DMS153 treated with DMSO at 0.1 percent for 48 hours (cell line): ENCODE results near the gene GTPBP1.

Experiments
- DNase-seq: peaks from one replicate; lab custom pipeline; 2025; ENCODE audit not compliant: unreplicated experiment; lab: John Stamatoyannopoulos, UW

Gene GTPBP1

DNA sequence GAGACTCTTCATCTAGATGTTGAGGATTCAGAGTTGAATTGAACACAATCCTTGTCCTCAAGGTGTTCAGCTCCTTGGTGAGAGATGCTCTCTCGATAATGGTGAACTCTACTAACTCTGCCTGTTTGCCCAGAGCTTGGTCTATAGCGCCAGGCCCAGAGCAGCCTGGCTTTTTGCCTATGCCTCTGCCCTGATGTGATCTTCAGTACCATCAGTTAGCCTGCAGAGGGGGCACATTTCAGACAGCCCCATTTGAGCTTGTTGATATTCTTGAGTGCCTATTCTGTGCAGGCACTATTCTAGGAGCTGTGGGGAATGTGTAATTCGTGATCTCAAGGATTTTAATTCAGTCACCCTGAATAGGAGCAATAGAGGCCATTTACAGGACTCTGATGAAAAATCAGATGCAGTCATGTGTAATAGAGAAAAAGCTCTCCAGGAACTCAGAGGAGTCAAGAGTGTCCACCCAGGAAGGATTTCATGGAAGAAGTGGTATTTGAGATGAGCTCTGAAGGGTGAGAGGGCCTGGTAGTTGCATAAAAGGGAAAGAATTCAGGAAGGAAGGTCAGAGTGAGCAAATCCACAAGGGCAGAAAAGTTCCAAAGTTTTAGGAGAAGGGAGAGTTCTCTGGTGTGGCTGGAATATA is 19.3 kb downstream of the GTPBP1 start:
- no peak for DNase-seq

DNA sequence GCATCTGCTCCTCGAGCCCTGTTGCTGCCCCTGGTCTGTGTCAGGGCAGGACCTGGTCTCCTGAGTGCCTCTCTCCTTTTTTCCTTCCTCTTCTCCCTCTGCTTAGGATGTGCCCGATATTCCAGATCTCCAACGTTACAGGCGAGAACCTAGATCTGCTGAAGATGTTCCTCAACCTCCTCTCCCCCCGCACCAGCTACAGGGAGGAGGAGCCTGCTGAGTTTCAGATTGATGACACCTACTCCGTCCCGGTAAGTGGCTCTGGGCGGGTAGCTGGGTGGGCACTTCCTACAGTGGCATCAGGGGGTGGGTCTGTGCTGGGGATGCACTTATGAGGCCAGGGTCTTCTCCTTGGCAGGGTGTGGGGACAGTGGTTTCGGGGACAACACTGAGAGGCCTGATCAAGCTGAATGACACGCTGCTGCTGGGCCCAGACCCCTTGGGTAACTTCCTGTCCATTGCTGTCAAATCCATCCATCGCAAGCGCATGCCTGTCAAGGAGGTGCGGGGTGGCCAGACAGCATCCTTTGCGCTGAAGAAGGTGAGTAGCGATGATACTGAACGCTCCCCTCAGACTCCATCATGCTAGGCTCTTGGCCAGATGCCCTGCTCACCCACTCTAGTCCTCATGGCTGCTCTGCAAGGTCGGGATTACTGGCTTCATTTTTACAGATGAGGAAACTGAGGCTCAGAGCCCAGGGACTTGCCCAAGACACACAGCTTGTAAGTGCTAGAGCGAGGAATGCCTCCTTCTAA is 20.3 kb downstream of the GTPBP1 start:
- DNase-seq: no peak

DNA sequence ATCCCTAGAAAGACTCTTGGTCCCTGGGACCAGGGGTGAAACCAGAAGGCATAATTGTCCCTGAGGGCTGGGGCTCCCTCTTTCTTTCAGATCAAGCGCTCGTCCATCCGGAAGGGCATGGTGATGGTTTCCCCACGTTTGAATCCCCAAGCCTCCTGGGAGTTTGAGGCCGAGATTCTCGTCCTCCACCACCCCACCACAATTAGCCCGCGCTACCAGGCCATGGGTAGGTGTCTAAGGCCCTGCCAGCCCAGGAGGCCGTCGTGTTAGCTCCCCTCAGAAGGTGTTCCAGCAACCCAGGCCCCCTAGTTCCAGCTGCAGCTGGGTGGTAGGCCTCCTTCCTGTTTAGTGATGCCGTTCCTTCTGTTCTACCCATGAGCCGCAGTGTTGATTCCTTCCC is 21.4 kb downstream of the GTPBP1 start:
- no peak for DNase-seq

DNA sequence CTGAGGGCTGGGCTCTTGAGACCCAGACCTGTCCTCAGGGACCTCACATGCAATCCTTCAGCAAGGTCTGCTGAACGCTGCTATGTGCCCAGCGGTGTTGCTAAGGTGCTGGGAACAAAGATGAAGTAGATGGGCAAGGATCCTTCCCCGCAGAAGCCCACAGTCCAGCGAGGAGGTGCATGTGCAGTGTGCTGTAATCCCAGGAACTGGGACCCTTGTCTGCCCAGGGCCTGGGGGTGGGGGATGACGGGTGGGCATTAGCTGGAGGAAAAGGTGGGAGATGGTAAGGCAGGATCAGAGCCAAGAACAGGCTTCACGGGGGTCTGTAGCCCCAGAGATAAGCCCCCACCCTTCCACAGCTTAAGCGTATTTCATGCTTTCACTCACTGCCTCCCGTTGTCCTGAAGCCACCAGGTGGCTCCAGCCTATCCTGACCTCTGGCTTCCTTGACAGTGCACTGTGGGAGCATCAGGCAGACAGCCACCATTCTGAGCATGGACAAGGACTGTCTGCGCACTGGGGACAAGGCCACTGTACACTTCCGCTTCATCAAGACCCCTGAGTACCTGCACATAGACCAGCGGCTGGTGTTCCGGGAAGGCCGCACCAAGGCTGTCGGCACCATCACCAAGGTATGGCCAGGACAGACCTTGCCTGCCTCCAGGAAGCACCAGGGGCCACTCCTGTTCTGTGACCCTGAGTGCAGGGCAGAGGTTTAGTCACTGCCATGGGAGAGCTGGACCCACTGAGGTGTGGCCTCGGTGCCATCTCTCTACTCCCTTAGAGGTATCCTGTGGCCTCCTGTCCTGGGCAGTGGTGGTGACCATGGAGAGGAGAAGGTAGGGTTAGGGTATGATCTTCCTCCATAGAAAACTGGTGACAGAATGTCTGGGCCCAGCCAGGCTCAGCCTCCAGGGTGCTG is 22.0 kb downstream of the GTPBP1 start:
- DNase-seq: no peak

DNA sequence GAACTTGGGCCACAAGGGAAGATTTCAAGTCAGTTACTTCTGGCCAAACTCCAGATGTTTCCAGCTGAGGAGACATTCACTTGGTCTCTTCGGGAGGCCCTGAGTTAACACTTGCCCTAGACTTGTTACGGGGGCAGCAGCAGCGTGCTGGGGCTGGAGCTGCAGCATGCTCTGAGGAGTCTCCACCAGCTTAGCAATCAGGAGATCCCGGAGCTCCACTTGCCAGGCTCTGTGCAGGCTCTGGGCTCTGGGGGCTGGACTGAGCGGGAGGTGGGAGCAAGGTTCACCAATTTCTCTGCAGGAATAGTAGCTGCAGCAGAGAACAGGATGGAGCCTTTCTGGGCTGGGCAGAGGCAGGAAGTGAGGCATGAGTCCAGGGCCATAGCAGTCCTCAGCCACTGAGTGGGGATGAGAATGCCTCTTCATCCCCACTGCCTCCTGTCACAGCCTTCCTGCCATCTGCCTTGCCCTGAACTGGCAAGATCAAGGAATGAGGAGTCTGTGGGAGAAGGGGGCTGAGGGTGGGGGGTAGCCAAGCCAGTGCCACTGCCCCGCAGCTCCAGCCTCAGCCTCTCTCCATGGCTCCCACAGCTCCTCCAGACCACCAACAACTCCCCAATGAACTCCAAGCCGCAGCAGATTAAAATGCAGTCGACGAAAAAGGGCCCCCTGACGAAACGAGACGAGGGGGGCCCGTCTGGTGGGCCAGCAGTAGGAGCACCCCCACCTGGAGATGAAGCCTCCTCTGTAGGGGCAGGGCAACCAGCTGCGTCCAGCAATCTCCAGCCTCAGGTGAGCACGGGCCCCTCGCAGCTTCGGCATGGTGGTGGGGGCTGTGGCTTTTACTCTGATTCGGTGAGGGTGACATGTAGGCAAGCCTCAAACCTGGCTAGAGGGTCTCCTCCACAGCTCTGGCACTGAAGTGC is 23.4 kb downstream of the GTPBP1 start:
- DNase-seq: no peak

DNA sequence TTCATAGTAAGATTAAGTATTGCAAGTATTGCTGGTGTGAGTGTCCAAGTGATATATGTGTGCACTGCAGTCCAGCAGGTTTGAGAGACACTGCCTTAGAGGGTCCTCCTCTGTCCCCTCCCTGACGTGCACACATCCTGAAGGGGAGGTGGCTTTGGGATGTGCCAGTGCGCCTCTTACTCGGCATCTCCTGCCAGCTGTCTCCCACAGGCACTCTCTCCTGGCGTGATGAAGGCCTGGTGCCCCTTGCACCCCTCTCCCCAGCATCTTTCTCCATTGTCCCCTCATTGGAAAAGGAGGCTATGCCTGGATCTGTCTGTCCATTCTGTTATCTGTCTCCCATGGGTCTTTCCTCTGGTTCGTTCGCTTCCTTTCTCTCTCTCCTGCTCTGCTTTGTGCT is 24.2 kb downstream of the GTPBP1 start:
- DNase-seq: no peak

DNA sequence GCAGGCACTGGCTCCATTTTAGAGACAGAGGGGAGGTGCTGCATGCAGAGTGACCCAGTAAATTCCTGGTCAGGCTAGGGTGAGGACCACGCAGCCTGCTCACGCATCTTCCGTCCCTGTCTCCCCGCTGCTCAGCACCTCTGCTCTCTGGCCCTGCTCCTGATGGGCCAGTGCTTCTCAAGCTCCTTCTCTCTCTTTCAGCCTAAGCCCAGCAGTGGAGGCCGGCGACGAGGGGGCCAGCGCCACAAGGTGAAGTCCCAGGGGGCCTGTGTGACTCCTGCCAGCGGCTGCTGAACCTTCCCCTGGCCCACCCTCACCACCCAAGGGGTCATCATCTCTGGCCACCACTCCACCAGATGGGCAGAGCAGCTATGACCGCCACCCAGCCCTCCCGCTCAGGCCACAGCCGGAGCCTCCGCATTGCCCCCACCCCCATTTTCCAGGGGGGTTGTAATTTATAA is 24.7 kb downstream of the GTPBP1 start:
- DNase-seq: no peak

DNA sequence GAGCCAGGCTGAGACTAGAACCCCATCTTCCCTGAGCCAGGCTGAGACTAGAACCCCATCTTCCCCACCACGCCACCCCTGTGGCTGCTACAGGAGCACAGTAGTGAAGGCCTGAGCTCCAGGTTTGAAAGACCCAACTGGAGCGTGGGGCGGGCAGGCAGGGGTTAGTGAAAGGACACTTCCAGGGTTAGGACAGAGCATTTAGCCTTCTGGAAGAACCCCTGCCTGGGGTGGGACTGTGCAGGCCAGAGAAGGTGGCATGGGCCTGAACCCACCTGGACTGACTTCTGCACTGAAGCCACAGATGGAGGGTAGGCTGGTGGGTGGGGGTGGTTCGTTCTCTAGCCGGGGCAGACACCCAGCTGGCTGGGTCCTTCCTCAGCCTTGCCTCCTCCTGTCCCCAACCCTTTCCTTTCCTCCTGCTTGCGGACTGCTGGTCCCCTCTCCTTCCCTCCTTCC is 26.0 kb downstream of the GTPBP1 start:
- DNase-seq: no peak

DNA sequence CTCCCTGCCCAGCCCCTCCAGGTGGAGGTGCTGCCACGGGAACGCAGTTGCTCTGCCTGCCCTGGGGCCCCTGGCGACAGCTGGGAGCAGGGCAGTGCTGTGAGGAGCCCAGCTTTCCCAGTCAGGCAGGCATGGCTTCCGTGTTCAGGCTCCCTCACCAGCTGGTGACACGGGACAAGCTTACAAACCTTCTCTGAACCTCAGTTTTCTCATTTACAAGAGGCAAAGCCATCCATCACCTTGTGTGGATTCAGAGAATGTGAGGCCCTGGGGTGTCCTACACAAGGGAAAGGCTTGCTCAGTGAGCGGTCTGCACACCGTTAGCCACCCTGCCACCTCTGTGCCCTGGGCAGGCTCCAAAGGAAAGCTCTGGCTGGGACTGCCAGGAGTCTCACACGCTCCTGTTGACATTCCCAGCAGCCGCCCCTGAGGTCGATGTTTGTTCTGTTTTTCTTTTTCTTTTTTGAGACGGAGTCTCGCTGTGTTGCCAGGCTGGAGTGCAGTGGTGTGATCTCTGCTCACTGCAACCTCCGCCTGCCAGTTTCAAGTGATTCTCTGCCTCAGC is 26.6 kb downstream of the GTPBP1 start:
- no peak for DNase-seq

DNA sequence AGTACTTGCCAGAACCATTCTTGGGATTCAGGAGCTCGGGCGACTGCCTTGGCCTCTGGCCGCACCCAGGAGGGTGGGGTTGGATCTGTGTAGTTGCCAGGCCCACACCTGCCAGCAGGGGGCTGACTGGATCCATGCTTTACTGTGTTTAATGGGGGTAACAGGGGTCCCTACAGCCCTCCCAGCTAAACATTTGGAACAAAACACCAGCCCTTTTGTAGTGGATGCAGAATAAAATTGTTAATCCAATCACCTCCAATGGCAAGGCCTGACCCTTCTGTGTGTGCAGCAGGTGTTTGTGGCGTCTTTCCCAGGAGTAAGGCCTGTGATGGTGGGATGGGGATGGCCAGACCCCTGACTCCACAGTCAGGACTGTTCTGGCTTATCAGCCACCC is 27.6 kb downstream of the GTPBP1 start:
- DNase-seq: peak; percentile 4

DNA sequence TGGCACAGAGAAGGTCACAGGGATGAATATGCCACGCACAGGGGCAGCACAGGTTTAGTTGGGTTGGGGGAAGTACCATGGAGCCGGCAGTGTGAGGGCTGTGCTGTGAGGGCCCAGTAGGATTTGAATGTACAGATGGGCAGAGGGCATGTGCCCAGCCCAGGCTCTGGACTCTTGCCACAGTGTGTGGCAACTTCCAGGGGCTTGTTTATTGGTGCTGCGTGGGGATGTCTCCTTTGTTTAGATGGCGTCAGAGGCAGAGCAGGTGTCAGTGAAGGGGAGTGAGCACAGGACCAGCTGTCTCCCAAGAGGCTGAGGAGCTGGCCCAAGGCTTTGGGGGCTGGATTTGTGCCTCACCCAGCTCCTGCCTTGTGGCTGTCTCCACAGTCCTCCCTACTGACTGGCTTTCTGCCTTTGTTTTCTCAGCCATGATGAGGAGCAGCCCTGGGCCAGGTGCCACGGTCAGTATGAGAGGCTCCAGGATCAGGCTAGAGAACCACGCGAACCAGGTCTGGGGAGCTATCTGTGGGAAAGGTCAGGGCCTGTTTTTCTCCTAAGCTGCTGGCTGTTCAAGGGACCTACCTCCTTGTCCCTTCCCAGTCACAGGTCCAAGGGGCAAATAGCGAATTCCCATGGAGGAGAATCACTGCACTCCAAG is 28.1 kb downstream of the GTPBP1 start:
- no peak for DNase-seq

DNA sequence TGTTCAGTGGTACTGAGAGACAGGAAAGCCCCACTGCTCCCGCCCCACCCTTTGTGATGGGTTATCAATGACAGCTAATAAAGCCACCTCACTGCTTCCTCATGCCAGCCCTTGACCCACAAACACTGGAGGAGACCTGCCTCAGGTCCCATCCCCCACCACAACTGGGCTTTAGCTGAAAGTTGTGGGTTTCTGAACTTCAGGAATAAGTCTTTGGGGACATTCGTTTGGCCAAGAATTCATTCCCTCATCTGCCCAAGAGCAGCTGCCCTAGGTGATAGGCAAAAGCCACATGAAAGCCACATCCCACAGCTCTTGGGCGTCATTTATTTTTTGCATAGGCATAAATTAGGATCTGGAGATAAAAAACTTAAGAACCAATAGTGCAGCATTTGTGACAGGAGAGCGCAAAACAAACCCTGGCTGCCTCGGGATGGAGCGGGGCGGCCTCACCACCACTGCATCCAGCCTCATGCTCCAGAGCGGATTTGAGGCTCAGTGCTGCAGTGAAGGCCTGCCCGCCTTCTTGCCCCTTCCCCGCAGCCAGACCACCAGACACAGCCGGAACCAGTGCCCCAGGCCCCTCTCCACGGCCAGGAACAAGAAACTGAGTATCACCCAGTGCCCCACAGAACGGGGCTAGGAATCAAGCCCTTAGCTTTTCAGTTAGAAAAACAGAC is 28.8 kb downstream of the GTPBP1 start:
- no peak for DNase-seq

DNA sequence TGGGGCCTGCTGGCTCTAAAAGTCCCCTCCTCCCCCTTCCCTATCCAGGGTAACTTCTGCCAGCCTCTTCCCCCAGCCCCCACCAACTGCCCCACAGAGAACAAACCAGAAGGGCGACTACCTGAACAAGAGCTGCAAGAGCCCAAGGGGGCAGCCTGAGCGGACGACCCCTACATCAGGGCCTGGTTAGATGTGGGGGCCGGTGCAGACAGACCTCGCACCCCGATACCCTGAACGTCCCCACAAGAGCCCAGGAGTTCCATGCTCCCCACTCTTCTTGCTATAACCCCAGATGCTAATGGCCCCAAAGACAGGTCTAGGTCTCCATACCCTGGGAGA is 29.4 kb downstream of the GTPBP1 start:
- no peak for DNase-seq

DNA sequence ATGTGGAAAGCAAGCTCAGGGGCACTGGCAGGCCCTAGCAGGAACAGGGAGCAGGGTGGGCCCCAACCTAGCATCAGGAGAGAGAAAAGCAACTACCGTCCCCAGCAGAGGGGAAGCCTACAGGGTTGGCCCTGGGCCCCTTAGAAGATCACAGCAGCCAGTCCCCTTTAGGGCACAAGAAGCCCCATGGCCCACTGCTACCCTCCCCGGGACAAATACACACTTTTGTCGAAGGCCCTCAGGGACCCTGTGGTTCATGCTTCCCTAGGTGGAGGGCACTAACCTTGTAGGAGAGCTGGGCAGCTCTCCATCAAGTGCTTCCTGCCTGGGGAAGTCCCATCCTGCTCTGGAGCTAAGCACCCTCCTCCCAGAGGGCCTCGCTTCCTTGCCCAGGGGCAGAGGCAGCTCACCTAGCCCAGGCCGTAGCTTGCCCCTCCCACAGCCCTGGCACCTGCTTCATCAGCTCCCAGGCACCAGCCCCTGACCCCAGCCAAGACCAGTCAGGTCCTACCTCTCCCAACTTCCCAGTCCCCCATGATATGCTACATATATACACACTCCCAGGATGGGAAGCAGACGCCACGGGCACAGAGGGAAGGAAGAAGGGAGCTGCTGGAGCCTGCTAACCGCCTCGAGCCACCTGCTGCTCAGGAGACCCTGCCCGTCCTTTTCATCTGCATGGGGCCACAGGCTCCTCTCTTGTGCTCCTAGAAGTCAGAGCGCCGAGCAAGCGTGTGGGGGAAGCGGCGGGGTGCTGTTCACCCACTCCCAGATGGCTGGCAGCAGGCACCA is 29.9 kb downstream of the GTPBP1 start:
- DNase-seq: no peak

DNA sequence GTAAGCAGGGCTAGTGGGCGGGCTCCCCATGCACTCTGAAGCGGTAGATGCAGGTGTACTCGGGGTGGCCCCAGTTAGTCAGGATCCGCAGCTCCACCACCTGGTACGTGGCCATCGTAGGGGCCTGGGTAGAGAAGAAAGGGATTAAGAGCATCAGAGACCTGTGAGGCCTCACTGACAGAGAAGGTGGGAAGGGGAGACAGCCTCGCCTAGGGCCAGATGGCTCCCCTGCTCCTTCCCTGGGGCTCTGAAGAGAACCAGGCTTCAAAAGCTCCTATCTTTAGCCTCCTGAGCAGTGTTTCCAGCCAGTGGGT is 30.5 kb downstream of the GTPBP1 start:
- no peak for DNase-seq

DNA sequence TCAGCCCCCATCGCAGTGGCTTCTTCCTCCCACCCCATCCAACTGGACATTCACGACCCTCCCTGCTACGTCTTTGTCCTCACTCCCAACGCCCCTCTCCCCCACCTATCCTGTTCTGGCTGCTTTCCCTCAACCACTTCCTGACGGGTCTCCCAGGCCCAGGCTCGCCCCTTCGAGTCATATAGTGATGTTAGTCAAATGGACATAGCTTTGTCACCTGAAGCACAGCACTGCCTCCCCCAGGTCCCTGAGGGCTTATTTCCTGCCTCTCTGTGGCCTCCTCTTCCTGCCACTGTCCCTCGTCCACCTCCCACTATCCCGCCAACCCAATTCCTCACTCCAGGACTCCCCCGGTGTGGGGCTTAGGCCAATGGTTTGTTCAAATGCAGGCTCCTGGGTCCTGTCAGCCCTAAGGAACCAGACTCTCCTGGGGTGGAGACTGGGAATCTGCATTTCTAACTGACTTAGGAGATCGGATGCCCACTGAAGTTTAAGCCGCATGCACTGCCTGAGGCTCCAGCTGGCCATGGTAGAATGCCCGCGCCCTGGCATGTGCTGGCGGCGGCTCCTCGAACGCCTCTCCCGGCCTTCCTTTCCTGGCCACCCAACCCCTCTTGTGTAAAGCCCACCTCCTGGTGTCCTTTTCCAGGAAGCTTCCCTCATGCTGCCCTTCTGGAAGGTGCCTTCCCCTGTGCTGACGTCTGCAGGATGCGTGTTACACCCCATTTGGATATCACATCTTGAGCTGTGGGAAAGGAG is 31.7 kb downstream of the GTPBP1 start:
- no peak for DNase-seq

DNA sequence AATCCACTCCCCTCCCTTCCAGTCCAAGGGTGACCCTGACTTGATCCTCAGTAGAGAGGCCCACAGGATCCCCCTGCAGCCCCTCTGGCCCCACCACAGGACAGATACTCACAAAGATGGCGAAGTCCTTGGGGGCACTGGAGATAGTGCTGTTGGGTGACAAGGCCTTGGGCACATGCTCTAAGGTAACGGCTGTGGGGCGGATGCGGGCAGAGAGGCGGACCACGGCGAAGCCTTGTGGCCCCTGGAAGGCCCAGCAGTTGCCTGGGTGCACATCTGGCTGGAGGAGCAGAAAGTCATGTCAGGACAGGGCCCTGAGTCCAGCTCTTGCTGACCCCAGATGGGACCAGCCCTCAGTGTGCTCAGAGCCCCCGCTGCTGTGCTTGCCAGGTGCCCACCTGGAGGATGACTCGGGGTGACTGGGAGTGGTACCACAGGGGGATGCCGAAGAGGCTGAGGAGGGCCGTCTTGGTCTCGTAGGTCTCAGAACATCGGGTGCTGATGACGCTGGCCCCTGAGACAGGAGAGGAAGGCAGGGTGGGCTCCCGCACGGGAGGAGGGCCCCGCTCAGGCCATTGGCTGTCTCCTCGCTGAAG is 32.8 kb downstream of the GTPBP1 start:
- DNase-seq: no peak
